Transverse colon (tissue), 4 donors: ENCODE measurements around the gene TULP4. TPM values are rescaled to one million over a fixed set of nuclear protein-coding genes. Genes with fewer than 3 reads are reported as not detected.
"Not testable (repeated sequence)": the region's sequence is repeated elsewhere in the genome, so short reads cannot be mapped to it uniquely, and the experiment has no call there.

ENCODE experiments used
- DNase-seq: peaks from one replicate; pipeline ENCODE4 v3.0.0-alpha.2; 2019
- H3K27ac ChIP-seq, 4 donors: fragments of 200-600 bp; sonication (generic); 2 replicates each; pipeline ENCODE4 v1.5.1; 2016 to 2018; ENCODE audit warnings: inconsistent platforms in 4 of 4
- H3K27me3 ChIP-seq: fragments of 200-600 bp; sonication (generic); 2 replicates; pipeline ENCODE4 v1.5.1; 2017; ENCODE audit warnings: inconsistent platforms
- H3K36me3 ChIP-seq, 4 donors: fragments of 200-600 bp; sonication (generic); 2 replicates each; pipeline ENCODE4 v1.5.1; 2017 to 2019; ENCODE audit warnings: inconsistent platforms in 4 of 4
- H3K4me1 ChIP-seq, 4 donors: fragments of 200-600 bp; sonication (generic); 2 replicates each; pipeline ENCODE4 v1.5.1; 2017 to 2020; ENCODE audit warnings: inconsistent platforms in 4 of 4
- H3K4me3 ChIP-seq, 4 donors: fragments of 200-600 bp; sonication (generic); 1 replicate in 1 of 4; 2 replicates in 3 of 4; pipeline versions ENCODE4 v1.5.1 to v1.6.1; 2017 to 2019; ENCODE audit warnings: inconsistent platforms in 4 of 4
- H3K9me3 ChIP-seq, 2 donors: fragments of 200-600 bp; sonication (generic); 2 replicates each; pipeline ENCODE4 v1.5.1; 2017 to 2019; ENCODE audit warnings: inconsistent platforms in 2 of 2
- CTCF ChIP-seq, 5 experiments: fragments of 200-600 bp in 3 of 5; fragments of 450-650 bp in 2 of 5; sonication (generic) in 3 of 5; IDR thresholded peaks; 1 replicate in 2 of 5; 2 replicates in 3 of 5; pipeline ENCODE4 v1.5.1; 2016 to 2017; ENCODE audit warnings: antibody characterized with exemption in 5 of 5, inconsistent platforms in 3 of 5, mild to moderate bottlenecking in 2 of 5, moderate library complexity in 1 of 5
- EP300 ChIP-seq: sonication (generic); formaldehyde crosslinking; IDR thresholded peaks from one replicate; pipeline ENCODE4 v1.6.1; 2017; ENCODE audit warnings: antibody characterized with exemption, low read depth
- POLR2A ChIP-seq: fragments of 450-650 bp; IDR thresholded peaks from one replicate; pipeline ENCODE4 v1.6.1; 2016; ENCODE audit warnings: antibody characterized with exemption, mild to moderate bottlenecking, moderate library complexity
- POLR2AphosphoS5 ChIP-seq, 3 donors: sonication (generic); formaldehyde crosslinking; IDR thresholded peaks; one replicate each; pipeline ENCODE4 v1.6.1; 2016; ENCODE audit warnings: antibody characterized with exemption in 3 of 3
- WGBS, 2 donors: methylation state at CpG; one replicate each; pipeline ENCODE4 v1.1.5; 2018; ENCODE audit warnings: low coverage in 1 of 2; 5-methylcytosine and 5-hydroxymethylcytosine counted together
- in situ Hi-C, 4 donors: fragments of 200-750 bp; cut with MboI; loops; one replicate each; pipeline versions ENCODE4 v1.15.0 to v1.15.1; 2017; ENCODE audit warnings: low sequenced_read_pairs in 3 of 4, low pct_ligation_motif_present in 1 of 4, low pct_unique_long_range_greater_than_20kb in 1 of 4
- intact Hi-C: fragments of 100-400 bp; cut with DNase I; formaldehyde crosslinking; loops from one replicate; pipeline ENCODE4 v1.15.1; 2023; ENCODE audit warnings: low total_unique reads
- total RNA-seq, 4 donors: library from RNA; depleted of rRNA; stranded (reverse); fragments of >200 nt; gene quantifications; one replicate each; pipeline ENCODE4 v1.1.0, GENCODE V29; 2016

Gene TULP4
- total RNA-seq, 4 donors from 2014 or later: 53.9 to 138 (median 95.1) TPM

- Histone ChIP-seq H3K36me3 (no peaks in the 10 kb centered on the region), H3K4me3 (no peak overlapping the region), H3K9me3 (no peaks in the 10 kb centered on the region), H3K27ac (no peak overlapping the region), H3K4me1 (peaks cover 0 to 10% (median 4%) of the 10 kb centered on the region in 4 donors), H3K27me3 (peaks cover 49% of the 10 kb centered on the region)
- TF ChIP-seq CTCF (IDR thresholded peaks at IDR 0.05) (no peak), EP300 (no peak), POLR2A (no peak)
- in situ Hi-C loops: no loop called here
- DNase-seq: no peak
- intact Hi-C loops: no loop called here
- 60% methylated on average over 3 of the region's 3 CpGs; no CpG with 5 or more reads in 1 of the 2 donors for WGBS, 2 donors
Measured at GRCh38 chr6:158519300-158519699, 207.0 kb downstream of the TULP4 start.

GRCh38 chr6:158519761-158520160 is 207.5 kb downstream of the TULP4 start:
- no peak overlapping the region for H3K4me3 ChIP-seq

GRCh38 chr6:158520975-158521374 is 208.7 kb downstream of the TULP4 start:
- intact Hi-C loops, H3K27ac ChIP-seq, H3K36me3 ChIP-seq, DNase-seq, H3K4me3 ChIP-seq, in situ Hi-C loops, H3K9me3 ChIP-seq, H3K4me1 ChIP-seq: not testable (repeated sequence)
- H3K27me3 ChIP-seq: peaks cover 57% of the 10 kb centered on the region
- WGBS, 2 donors: 90 to 93% methylated on average over 6 to 7 of the region's 7 CpGs

More at GRCh38 chr6:158519761-158520160, 207.5 kb downstream of the TULP4 start:
- in situ Hi-C loops: no loop called here
- TF ChIP-seq POLR2AphosphoS5 (IDR thresholded peaks at IDR 0.05) (no peak), CTCF (IDR thresholded peaks at IDR 0.05) (no peak), POLR2A (no peak), EP300 (no peak)
- no peak for DNase-seq
- Histone ChIP-seq H3K36me3 (no peaks in the 10 kb centered on the region), H3K4me1 (peaks cover 0 to 10% (median 4%) of the 10 kb centered on the region in 4 donors), H3K27ac (no peak overlapping the region), H3K27me3 (peaks cover 54% of the 10 kb centered on the region), H3K9me3 (no peaks in the 10 kb centered on the region)
- WGBS, 2 donors: 40 to 88% methylated on average over 1 to 4 of the region's 4 CpGs
- intact Hi-C loops: no loop called here

GRCh38 chr6:158521759-158522158 is 209.5 kb downstream of the TULP4 start:
- 71 to 89% methylated on average over 1 of the region's 1 CpG for WGBS, 2 donors
- in situ Hi-C loops: no loop called here
- peaks cover 51% of the 10 kb centered on the region for H3K27me3 ChIP-seq

More at GRCh38 chr6:158521759-158522158, 209.5 kb downstream of the TULP4 start:
- Histone ChIP-seq H3K4me3 (no peak overlapping the region), H3K36me3 (no peaks in the 10 kb centered on the region), H3K27ac (no peak overlapping the region), H3K9me3 (peaks cover 0 to 2% of the 10 kb centered on the region in 2 donors), H3K4me1 (peaks cover 0 to 10% (median 4%) of the 10 kb centered on the region in 4 donors)
- TF ChIP-seq POLR2AphosphoS5 (IDR thresholded peaks at IDR 0.05) (no peak), EP300 (no peak), CTCF (IDR thresholded peaks at IDR 0.05) (no peak), POLR2A (no peak)
- no peak for DNase-seq
- intact Hi-C loops: no loop called here
